ENCODE measurements around the gene TIMP4.
A peak's percentile ranks its signal among the peaks of the same experiment; 100 is the strongest.

The TIMP4 gene

GRCh38 chr3:12158387-12159226 lies at the start of gene TIMP4:
TSS of gene TIMP4 (minus strand) at chr3:12158912. CDS start at chr3:12158840, 72 bp downstream.
- no peak within 1 kb of the TSS for H3K4me3 ChIP-seq (ENCODE audit: low read depth, low read length)

GRCh38 chr3:12205171-12205570 lies 46.5 kb upstream of the TIMP4 start:
- TF ChIP-seq, protein P1, sequence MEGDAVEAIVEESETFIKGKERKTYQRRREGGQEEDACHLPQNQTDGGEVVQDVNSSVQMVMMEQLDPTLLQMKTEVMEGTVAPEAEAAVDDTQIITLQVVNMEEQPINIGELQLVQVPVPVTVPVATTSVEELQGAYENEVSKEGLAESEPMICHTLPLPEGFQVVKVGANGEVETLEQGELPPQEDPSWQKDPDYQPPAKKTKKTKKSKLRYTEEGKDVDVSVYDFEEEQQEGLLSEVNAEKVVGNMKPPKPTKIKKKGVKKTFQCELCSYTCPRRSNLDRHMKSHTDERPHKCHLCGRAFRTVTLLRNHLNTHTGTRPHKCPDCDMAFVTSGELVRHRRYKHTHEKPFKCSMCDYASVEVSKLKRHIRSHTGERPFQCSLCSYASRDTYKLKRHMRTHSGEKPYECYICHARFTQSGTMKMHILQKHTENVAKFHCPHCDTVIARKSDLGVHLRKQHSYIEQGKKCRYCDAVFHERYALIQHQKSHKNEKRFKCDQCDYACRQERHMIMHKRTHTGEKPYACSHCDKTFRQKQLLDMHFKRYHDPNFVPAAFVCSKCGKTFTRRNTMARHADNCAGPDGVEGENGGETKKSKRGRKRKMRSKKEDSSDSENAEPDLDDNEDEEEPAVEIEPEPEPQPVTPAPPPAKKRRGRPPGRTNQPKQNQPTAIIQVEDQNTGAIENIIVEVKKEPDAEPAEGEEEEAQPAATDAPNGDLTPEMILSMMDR (IDR thresholded peaks at IDR 0.05; ENCODE audit: insufficient read depth, low read depth, low read length, missing control alignments): no peak
- DNase-seq (ENCODE audit: low read depth): no peak
- H3K4me3 ChIP-seq (ENCODE audit: low read depth, low read length): no peak overlapping the region

More at GRCh38 chr3:12158387-12159226, at the start of gene TIMP4:
- no peak for DNase-seq (ENCODE audit: low read depth)
- TF ChIP-seq, protein P1 (IDR thresholded peaks at IDR 0.05; ENCODE audit: insufficient read depth, low read depth, low read length, missing control alignments): no peak

DNA sequence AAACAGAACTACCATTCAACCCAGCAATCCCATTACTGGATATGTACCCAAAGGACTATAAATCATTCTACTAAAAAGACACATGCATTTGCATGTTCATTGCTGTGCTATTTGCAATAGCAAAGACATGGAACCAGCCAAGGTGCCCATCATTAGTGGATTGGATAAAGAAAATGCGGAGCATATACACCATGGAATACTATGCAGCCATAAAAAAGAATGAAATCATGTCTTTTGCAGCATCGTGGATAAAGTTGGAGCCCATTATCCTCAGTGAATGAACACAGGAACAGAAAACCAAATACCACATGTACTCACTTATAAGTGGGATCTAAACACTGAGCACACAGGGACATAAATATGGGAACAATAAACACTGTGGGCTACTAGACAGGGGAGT lies 43.1 kb upstream of the TIMP4 start:
- no peak overlapping the region for H3K4me3 ChIP-seq (ENCODE audit: low read depth, low read length)
- DNase-seq (ENCODE audit: low read depth): no peak
- TF ChIP-seq, protein P1 (IDR thresholded peaks at IDR 0.05; ENCODE audit: insufficient read depth, low read depth, low read length, missing control alignments): no peak

- no peak overlapping the region for H3K4me3 ChIP-seq (ENCODE audit: low read depth, low read length)
- no peak for DNase-seq (ENCODE audit: low read depth)
- TF ChIP-seq, protein P1 (IDR thresholded peaks at IDR 0.05; ENCODE audit: insufficient read depth, low read depth, low read length, missing control alignments): no peak
Measured at GRCh38 chr3:12198301-12198700, 39.6 kb upstream of the TIMP4 start.

- TF ChIP-seq, protein P1 (IDR thresholded peaks at IDR 0.05; ENCODE audit: insufficient read depth, low read depth, low read length, missing control alignments): no peak
- H3K4me3 ChIP-seq (ENCODE audit: low read depth, low read length): no peak overlapping the region
- DNase-seq (ENCODE audit: low read depth): peak; percentile 73
Measured at GRCh38 chr3:12197475-12197874, 38.8 kb upstream of the TIMP4 start.

DNA sequence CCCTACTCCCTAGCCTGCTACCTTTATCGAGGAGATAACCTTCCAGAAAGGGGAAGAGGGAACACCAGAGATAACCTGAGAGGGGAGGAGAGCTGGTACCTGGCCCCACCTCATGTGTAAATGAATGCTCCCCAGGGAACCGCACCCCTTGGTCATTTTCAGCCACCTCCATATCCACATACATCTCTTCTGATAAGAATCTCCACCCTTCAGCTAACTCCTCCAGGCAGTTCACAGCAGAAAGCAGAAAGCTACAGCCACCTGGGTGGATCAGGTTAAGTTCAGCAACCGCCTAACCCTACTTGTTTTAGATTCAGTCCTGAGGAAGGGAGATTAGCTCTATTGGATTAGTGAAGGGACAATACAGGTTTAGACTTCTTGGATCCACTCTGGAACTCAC lies 38.0 kb upstream of the TIMP4 start:
- TF ChIP-seq, protein P1 (IDR thresholded peaks at IDR 0.05; ENCODE audit: insufficient read depth, low read depth, low read length, missing control alignments): no peak
- DNase-seq (ENCODE audit: low read depth): no peak
- no peak overlapping the region for H3K4me3 ChIP-seq (ENCODE audit: low read depth, low read length)

Measured in GM12865 (cell line).